Activated naive CD8-positive, alpha-beta T cell treated with anti-CD3 and anti-CD28 coated beads, Interleukin-2, amount 10 ng/mL, durations not matched to agents 7 days and 5 days (primary cell): ENCODE data around the gene FDXR. TPM values are rescaled to one million over a fixed set of nuclear protein-coding genes. Genes with fewer than 3 reads are reported as not detected.
A peak's percentile ranks its signal among the peaks of the same experiment; 100 is the strongest.

Experiments
- ATAC-seq: fragments of 150-1000 bp; cut with Tn5 transposase; one replicate; pipeline ENCODE4 v1.10.0; 2021; ENCODE audit warnings: low read depth, moderate library complexity
- POLR2A ChIA-PET: fragments of 350-600 bp; sonication (Branson Sonifier 250); formaldehyde crosslinking; loops from one replicate; lab custom pipeline; 2021; ENCODE audit warnings: antibody characterized with exemption; lab: Charles Lee
- DNase-seq: peaks from one replicate; pipeline ENCODE4 v3.0.0; 2021
- H3K27ac Mint-ChIP-seq: one replicate; pipeline ENCODE4 v1.8.0; 2022; ENCODE audit warnings: mild to moderate bottlenecking, mixed read lengths
- H3K27me3 Mint-ChIP-seq: one replicate; pipeline ENCODE4 v1.8.0; 2022; ENCODE audit warnings: mild to moderate bottlenecking, moderate library complexity, mixed read lengths
- H3K36me3 Mint-ChIP-seq: one replicate; pipeline ENCODE4 v1.8.0; 2021; ENCODE audit warnings: mild to moderate bottlenecking, mixed read lengths
- H3K4me1 Mint-ChIP-seq: one replicate; pipeline ENCODE4 v1.8.0; 2021; ENCODE audit warnings: mixed read lengths
- H3K4me3 Mint-ChIP-seq: one replicate; pipeline ENCODE4 v1.8.0; 2022; ENCODE audit warnings: mild to moderate bottlenecking, moderate library complexity, mixed read lengths
- H3K9me3 Mint-ChIP-seq: one replicate; pipeline ENCODE4 v1.8.0; 2021; ENCODE audit warnings: mixed read lengths
- total RNA-seq, 2 experiments: library from RNA; stranded (reverse); gene quantifications; one replicate each; pipeline ENCODE4 v1.2.3, GENCODE V29; 2021

Gene FDXR
- total RNA-seq, 2 experiments from 2014 or later: 25.4 to 30.8 TPM

DNA sequence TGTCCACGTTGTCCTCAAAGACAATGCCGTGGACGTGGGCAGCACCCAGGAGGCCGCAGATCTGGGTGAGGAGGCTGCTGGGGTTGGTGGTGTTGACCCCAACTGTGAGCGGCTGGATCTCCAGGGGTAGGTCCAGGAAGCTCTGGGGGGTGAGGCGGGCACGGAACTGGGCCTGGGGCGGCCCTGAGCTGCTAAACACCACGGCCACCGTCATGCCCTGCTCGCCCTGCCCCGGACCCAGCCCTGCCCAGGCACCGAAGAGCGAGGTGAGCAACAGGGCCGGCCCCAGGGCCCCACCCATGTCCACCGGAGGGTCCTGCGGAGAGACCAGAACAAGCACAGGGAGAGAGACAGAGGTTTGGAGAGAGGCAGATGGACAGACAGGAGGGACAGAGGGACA is 18.0 kb downstream of the FDXR start:
- Mint-ChIP-seq H3K27ac (no peak overlapping the region), H3K4me3 (no peak overlapping the region), H3K36me3 (no peaks in the 10 kb centered on the region), H3K27me3 (peaks cover 67% of the 10 kb centered on the region), H3K4me1 (peaks cover 8% of the 10 kb centered on the region), H3K9me3 (no peaks in the 10 kb centered on the region)
- ATAC-seq: no peak
- DNase-seq: no peak
- POLR2A ChIA-PET: no interaction called here

DNA sequence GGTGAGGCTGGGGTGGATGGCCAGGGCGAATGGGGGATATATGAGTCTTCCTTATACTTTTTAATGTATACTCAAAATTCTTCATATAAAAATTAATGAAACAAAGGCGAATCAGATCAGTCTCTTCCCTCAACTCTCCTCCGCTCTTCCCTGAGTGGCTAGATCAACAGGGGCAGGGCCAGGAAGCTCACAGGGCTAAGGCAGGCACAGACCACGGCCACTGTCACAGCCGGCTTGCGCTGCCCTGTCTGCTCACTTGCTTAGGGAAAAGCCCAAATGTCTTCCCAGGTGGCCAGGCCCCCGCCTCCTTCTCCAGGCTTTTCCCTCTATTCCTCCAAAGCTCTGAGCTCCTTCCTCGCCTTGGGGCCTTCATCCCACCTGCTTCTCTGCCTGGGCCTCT is 19.1 kb downstream of the FDXR start:
- POLR2A ChIA-PET: no interaction called here
- Mint-ChIP-seq H3K27ac (no peak overlapping the region), H3K9me3 (no peaks in the 10 kb centered on the region), H3K4me1 (peaks cover 8% of the 10 kb centered on the region), H3K27me3 (peaks cover 62% of the 10 kb centered on the region), H3K4me3 (peak overlapping the region; percentile 14), H3K36me3 (no peaks in the 10 kb centered on the region)
- ATAC-seq (no peak), DNase-seq (no peak)

DNA sequence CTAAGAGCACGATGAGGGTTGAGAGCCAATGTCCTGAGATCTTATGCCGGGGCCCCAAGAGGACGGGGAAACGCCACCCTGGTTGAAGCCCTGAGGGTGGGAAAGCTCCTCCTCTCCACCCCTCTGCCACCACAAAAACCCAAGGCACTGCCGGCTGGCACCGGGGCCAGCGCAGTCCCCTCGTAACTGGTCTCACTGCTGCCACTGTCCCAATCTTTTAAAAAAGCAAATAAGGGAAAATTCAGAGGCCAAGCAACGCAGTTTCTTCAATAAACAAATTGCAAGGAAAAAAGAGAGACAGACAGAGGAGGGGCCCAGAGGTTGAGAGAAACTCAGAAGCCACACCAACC is 19.8 kb downstream of the FDXR start:
- ATAC-seq: no peak
- POLR2A ChIA-PET: interaction anchor here (0.7 to 1.2 kb wide), 3 partner anchors 9 to 20 kb away, joined by 3 to 6 read pairs (median 3); no protein-coding TSS in a partner anchor
- no peak for DNase-seq
- no peaks in the 10 kb centered on the region for H3K36me3 Mint-ChIP-seq
- no peak overlapping the region for H3K27ac Mint-ChIP-seq
- H3K4me3 Mint-ChIP-seq: peak overlapping the region; percentile 79
- peaks cover 56% of the 10 kb centered on the region for H3K27me3 Mint-ChIP-seq
- peaks cover 8% of the 10 kb centered on the region for H3K4me1 Mint-ChIP-seq
- no peaks in the 10 kb centered on the region for H3K9me3 Mint-ChIP-seq

DNA sequence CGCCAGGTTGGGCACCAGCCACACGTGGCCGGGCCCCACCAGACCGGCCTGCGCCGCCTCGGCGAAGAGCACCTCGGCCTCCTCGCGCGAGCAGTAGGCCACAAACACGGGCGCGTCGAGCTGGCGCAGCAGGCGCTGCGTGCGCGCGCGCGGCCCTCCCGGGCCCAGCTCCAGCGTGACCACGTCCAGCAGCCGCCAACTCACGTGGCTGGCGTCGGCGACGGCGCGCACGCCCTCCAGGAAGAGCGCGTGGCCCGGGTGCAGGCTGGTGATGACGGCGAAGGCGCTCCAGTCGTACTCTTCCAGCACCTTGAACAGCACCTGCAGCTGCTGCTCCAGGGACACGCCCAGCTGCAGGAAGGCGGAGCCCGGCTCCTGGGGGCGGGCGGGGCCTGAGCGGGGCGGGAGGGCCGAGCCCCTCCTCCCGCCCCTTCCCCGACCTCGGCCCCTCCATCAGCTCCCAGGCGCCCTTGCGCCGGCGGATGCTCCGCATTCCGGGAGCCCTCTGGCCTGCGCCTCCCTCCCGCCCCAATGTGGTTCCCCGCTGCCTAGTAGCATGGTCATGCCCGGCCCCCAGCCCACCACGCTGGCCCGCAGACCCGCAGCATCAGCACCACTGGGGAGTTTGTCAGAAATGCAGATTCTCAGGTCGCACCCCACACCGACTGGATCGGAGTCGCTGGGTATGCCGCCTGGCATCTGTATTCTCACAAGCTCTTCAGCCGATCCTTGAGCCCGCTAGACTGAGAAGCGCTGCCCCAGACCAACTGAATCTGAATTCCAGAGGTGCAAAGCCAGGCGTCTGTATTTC is 20.4 kb downstream of the FDXR start:
- peak; percentile 78 for DNase-seq
- H3K4me1 Mint-ChIP-seq: peaks cover 8% of the 10 kb centered on the region
- ATAC-seq: peak; percentile 81
- no peaks in the 10 kb centered on the region for H3K36me3 Mint-ChIP-seq
- H3K4me3 Mint-ChIP-seq: peak overlapping the region; percentile 79
- peaks cover 51% of the 10 kb centered on the region for H3K27me3 Mint-ChIP-seq
- no peak overlapping the region for H3K27ac Mint-ChIP-seq
- no peaks in the 10 kb centered on the region for H3K9me3 Mint-ChIP-seq
- POLR2A ChIA-PET: interaction anchor here (0.7 to 1.2 kb wide), 3 partner anchors 9 to 21 kb away, joined by 3 to 6 read pairs (median 3); no protein-coding TSS in a partner anchor

DNA sequence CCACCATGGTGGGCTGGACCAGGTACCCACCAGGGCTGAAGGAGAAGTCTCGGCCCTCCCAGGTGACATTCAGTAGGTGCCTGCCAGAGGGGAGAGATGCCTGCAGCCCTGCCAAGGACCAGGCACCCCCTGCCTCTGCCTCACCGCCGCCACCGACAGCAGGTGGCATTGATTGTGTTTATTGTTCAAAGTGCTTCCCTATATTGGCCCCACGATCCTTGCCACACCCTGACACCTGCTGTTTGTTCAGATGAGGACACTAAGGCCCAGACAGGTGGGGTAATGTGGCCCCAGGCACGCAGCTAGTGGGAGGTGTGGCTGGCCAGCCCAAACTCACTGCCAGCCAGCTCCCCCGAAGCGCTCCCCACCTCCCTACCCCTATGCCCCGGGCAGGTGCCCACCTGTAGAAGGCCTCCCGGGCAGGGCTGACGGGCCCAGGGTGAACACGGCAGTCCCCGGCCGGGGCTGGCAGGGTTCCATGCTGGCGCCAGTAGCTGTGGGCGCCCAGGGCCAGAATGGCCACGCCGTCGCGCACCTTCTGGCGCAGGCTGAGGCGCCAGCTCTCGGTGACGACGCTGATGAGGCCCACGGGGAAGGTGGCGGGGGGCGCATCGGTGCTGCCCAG is 21.1 kb downstream of the FDXR start:
- H3K9me3 Mint-ChIP-seq: no peaks in the 10 kb centered on the region

DNA sequence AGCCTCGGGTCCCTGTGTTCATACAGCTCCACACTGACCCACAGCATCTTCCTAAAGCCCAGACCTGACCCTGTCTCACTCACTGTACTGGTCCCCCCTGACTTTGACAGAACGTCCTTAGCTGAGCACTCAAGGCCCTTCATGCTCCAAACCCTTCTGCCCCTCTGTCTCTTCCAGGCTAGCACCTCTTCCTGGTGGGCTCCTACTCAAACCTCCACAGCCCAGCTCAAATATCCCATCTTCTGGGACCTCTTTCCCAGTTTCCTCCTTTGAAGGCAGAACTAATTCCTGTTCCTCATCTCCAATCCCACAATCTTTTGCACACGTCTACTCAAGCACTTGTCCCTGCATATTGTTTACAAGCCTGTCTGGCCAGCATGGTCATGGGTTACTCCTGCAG is 21.9 kb downstream of the FDXR start:
- Mint-ChIP-seq H3K27me3 (peaks cover 37% of the 10 kb centered on the region), H3K27ac (no peak overlapping the region), H3K36me3 (no peaks in the 10 kb centered on the region), H3K9me3 (no peaks in the 10 kb centered on the region), H3K4me1 (peaks cover 8% of the 10 kb centered on the region), H3K4me3 (no peak overlapping the region)
- DNase-seq (no peak), ATAC-seq (no peak)
- POLR2A ChIA-PET: no interaction called here

More for the DNA sequence above, 21.1 kb downstream of the FDXR start:
- Mint-ChIP-seq H3K4me1 (peaks cover 8% of the 10 kb centered on the region), H3K4me3 (no peak overlapping the region), H3K27me3 (peaks cover 43% of the 10 kb centered on the region), H3K36me3 (no peaks in the 10 kb centered on the region), H3K27ac (no peak overlapping the region)
- POLR2A ChIA-PET: interaction anchor here (1.2 kb wide), 2 partner anchors 11 to 22 kb away, joined by 3 to 6 read pairs; no protein-coding TSS in a partner anchor
- ATAC-seq (no peak), DNase-seq (no peak)

DNA sequence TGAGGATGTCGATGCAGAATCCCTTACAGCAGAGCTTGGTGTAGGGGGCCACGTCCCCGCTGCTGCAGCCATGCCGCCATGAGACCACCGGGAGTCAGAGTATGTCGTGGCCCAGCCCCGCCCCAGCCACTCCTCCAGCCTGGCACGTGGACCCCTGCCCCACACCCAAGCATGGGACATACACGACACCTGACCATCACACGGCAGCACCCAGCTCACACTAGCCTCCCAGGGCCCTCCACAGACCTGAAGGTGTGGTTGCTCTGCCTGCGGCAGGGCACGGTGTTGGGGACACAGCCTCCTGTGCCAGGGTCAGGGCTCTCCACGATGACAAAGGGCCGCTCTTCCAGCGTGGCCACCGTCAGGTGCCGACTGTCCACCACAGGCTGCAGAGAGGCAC is 22.5 kb downstream of the FDXR start:
- Mint-ChIP-seq H3K27ac (no peak overlapping the region), H3K4me1 (peaks cover 8% of the 10 kb centered on the region), H3K9me3 (no peaks in the 10 kb centered on the region), H3K27me3 (peaks cover 35% of the 10 kb centered on the region), H3K36me3 (no peaks in the 10 kb centered on the region), H3K4me3 (no peak overlapping the region)
- DNase-seq (no peak), ATAC-seq (no peak)
- POLR2A ChIA-PET: interaction anchor here (0.5 kb wide), 1 partner anchor 116 kb away, joined by 7 read pairs; no protein-coding TSS in a partner anchor

DNA sequence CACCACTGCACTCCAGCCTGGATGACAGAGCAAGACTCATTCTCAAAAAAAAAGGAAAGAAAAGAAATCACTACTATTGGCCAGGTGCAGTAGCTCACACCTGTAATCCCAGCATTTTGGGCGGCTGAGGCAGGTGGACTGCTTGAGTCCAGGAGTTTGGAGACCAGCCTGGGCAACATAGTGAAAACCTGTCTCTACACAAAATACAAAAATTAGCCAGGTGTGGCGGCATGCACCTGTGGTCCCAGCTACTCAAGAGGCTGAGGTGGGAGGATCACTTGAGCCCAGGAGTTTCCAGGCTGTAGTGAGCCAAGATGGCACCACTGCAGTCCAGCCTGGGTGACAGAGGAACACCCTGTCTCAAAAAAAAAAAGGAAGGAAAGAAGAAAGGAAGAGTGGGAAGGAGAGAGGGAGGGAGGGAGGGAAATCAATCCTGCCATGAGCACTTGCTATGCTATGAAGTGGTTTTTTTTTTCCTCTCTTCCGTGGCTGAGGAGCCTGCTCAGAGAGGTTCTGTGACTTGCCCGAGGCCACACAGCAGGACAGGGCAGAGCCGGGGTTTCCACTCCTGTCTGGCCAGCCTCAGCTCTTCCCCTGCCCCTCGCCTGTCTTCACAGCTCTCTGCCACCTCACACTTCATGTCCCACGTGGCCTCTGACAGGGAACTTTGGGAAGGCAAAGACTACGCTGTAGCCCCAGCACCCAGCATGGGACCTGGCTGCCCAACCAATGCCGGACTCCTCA is 24.0 kb downstream of the FDXR start:
- H3K4me3 Mint-ChIP-seq: no peak overlapping the region
- H3K36me3 Mint-ChIP-seq: no peaks in the 10 kb centered on the region
- no peak for ATAC-seq
- peaks cover 8% of the 10 kb centered on the region for H3K4me1 Mint-ChIP-seq
- H3K9me3 Mint-ChIP-seq: no peaks in the 10 kb centered on the region
- no peak for DNase-seq
- H3K27me3 Mint-ChIP-seq: peaks cover 26% of the 10 kb centered on the region
- no peak overlapping the region for H3K27ac Mint-ChIP-seq
- POLR2A ChIA-PET: interaction anchor here (0.7 kb wide), 1 partner anchor 361 kb away, joined by 3 read pairs; no protein-coding TSS in a partner anchor

DNA sequence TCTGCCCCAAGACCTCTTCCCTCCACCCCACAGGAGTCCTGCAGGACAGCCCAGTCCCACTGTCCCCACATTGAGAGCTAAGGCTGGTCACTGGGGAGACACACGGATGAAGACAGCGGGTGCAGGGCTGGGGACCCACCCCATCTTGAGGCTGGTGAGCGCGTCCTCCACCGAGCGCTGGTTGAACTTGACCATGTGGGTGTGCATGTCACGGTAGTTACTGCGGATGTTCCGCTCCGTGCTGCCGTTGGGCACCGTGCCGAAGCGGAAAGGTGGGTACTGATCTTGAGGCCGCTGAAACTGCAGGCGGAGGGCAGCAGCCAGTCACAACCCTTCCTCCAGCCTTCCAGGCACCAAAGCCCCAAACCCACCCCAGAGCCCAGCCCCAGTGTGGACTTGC is 26.2 kb downstream of the FDXR start:
- H3K36me3 Mint-ChIP-seq: no peaks in the 10 kb centered on the region
- ATAC-seq: no peak
- H3K4me1 Mint-ChIP-seq: no peaks in the 10 kb centered on the region
- no peaks in the 10 kb centered on the region for H3K9me3 Mint-ChIP-seq
- no peak for DNase-seq
- H3K27ac Mint-ChIP-seq: no peak overlapping the region
- POLR2A ChIA-PET: no interaction called here
- peaks cover 24% of the 10 kb centered on the region for H3K27me3 Mint-ChIP-seq
- H3K4me3 Mint-ChIP-seq: no peak overlapping the region

DNA sequence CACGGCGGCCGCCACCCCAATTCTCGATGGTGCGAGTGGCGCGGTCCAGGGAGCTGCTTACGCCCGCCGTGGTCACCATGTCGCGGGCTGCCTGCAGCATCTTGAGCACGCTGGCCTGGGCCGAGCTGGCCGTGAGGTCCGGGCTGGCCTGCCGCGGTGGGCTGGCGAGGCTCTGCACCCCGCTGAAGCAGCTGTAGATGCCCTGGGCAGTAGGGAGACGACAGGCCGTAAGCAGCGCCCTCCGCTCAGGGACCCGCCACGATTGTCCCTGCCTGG is 29.5 kb downstream of the FDXR start:
- Mint-ChIP-seq H3K9me3 (no peaks in the 10 kb centered on the region), H3K27me3 (peaks cover 18% of the 10 kb centered on the region), H3K36me3 (no peaks in the 10 kb centered on the region), H3K4me3 (no peak overlapping the region), H3K4me1 (peaks cover 15% of the 10 kb centered on the region), H3K27ac (no peak overlapping the region)
- POLR2A ChIA-PET: interaction anchor here (1.2 to 1.7 kb wide), 2 partner anchors 9 to 51 kb away, joined by 3 read pairs; no protein-coding TSS in a partner anchor
- DNase-seq: no peak
- ATAC-seq: no peak

DNA sequence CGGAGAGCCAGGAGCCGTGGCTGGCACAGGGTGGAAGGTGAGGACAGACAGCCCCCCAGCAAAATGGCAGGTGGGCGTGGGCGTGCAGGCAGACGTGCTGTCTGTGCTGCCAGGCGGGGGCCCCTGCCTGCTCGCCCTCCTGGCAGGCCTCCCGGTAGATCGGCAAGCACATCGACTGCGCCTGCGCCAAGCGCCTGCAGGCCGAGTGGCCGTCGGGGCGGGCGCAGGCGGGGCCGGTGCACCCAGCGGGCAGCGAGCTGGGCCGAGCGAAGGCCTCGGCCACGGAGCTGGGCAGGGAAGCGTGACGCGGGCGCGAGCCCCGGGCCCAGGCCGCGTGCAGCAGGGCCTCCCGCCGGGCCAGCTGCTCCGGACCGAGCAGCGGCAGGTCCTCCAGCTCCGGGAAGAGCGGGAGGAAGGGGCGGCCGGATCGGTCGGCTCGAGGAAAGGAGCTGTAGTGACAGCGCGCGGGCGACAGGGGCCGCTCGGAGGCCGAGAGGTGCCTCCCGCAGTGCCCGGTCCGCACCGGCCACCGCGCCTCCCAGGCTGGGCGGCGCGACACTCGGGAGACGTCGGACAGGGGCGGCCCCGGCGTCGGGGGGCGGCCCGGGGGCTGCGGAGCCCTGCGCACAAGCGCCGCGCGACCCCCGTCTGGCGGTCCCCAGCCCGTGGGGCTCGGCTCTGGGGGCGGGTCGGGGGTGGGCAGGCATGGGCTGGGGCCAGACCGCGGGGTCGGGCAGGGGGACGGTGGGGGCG is 30.0 kb downstream of the FDXR start:
- Mint-ChIP-seq H3K27me3 (peaks cover 18% of the 10 kb centered on the region), H3K4me1 (peaks cover 15% of the 10 kb centered on the region), H3K9me3 (no peaks in the 10 kb centered on the region), H3K4me3 (no peak overlapping the region), H3K36me3 (no peaks in the 10 kb centered on the region), H3K27ac (no peak overlapping the region)
- POLR2A ChIA-PET: interaction anchor here (1.2 to 1.7 kb wide), 2 partner anchors 10 to 51 kb away, joined by 3 read pairs; no protein-coding TSS in a partner anchor
- DNase-seq: no peak
- no peak for ATAC-seq

DNA sequence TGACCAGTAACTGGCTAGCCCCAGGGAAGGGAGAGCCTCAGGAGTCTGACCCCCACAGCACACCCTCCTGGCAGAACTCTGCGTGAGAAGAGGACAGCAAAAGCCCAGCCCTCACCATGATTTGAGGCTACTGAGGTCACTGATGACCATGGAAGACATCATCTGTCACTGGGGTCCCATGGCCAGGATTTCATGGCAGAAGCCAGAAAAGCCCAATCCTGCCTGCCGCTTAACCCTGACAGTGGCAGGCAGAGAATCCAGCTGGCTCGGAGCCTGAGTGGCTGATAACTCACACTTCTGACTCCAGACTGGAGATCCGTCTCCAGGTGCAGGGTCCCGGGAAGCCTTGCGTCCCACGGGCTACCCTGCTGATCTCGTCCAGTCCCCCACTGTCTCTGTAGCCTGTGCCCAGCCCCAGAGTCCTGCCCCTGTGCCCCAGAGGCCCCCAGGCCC is 30.6 kb downstream of the FDXR start:
- H3K27ac Mint-ChIP-seq: no peak overlapping the region
- H3K4me1 Mint-ChIP-seq: peaks cover 15% of the 10 kb centered on the region

More for the DNA sequence above, 30.6 kb downstream of the FDXR start:
- peaks cover 18% of the 10 kb centered on the region for H3K27me3 Mint-ChIP-seq
- ATAC-seq (no peak), DNase-seq (no peak)
- no peaks in the 10 kb centered on the region for H3K36me3 Mint-ChIP-seq
- POLR2A ChIA-PET: no interaction called here
- no peaks in the 10 kb centered on the region for H3K9me3 Mint-ChIP-seq
- no peak overlapping the region for H3K4me3 Mint-ChIP-seq
